ENCODE data around the gene IL1RAPL1.

The IL1RAPL1 gene

DNA sequence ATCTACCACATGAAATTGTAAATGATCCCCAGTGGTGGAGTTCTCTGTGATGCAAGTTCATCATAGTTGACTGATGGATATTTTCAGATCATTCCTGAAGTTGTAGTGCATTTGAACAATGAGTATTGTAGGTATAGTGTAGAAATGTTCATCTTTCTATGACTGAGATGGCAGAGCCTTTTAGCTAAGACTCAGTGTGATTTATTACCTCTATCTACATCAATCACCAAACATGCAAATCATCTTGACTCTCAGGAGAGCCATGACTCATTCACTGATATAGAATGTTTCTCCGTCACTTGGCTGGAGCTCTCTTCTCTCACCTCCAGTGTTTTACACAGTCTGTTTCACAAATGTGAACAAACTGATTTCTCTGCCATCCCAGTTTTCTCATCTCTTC lies 392.6 kb downstream of the IL1RAPL1 start:
- no peak for DNase-seq (ENCODE audit: low read depth in 3 of 3)

DNA sequence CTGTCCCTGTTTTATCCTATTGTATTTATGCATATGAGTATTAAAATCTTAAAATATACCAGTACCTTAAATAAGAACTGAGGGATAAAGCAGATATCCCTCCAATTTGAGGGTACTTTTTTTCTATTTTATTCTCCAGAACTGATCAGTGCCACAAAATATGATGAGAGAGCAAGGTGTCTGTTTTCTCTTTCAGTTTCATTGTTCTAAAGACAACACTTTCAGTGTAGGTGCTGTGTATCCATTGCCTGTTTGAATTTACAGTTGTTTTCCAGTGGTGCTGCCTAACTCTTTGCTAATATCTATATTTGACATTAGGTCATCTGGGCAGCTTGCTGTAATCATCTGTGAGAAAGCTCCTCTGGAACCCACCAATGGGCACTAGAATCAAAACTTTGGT lies 394.7 kb downstream of the IL1RAPL1 start:
- DNase-seq (ENCODE audit: low read depth in 3 of 3), result no peak

DNA sequence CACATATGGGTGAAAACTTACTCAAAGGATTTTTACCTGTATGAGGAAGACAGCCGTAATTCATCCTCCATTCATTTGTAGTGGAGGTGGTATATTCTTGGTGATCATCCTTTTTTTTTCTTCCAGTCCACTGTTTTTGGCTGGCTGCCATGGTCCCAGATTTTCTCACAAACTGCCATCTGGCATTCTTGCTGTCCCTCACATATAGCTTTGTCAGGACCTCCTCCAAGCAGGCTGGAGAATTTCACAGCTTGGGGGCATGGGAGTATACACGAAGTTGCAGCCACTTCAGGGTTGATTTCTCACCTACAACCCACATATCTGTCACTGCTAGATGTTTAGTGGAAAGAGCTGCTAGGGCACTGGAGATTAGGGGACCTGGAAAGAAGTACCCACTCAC lies 401.0 kb downstream of the IL1RAPL1 start:
- DNase-seq (ENCODE audit: low read depth in 3 of 3), result no peak

DNA sequence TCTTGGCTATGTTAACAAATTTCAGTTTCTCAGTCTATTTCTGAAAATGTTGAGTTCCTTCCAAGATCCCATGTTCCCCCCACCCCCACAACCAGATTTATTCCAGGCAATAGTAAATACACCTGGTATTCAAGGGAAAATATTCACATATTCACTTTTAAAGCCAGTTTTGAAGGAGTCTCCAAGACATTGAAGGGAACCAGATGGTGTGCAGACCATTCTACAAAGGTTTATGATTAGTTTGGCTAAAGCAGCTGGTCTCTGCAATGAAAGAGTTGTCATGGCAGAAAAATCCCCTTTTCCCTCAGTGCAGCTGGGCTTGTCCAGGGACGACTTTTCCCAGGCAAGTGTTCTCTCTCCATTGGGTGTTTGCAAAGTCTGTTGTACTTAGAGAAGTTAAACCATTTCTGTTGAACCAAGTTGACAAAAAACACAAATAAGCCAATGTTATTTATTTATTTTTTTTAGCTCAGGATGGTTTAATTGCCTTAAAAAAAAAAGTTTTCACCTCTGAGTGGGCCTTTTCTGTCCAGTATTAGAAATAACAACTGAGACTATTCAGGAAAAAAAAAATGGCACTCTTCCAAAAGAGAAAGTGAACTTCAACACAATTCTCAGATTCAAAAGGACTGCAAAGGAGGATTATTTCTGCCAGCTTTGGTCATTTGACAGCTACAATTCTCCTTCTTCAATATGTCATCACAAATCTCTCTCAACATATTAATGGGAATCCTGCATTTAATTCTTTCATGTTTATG lies 410.6 kb downstream of the IL1RAPL1 start:
- no peak for DNase-seq (ENCODE audit: low read depth in 3 of 3)

DNA sequence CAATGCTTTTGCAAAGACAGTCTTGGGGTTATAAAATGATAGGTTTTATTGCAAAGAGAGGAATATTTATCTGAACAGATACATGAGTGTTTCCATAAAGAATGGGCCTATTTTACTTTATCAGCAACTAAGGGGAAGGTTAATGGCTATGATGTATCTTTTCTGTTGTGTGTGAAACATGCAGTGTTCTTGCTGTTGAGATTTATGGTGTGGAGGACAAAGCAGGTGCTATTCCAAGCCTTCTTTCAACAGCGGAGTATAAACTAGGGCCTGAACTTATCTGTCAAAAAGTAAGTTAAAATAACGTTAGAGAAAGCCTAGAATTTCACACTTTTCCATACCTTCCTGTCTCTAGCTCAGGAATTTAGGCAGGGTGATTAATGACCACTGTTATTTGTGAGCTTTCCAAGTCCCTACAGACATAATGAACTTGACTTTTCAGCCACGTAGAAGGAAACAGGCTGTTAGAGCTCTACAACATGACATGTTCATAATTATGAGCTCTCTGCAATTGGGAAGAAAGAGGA lies 411.4 kb downstream of the IL1RAPL1 start:
- DNase-seq (ENCODE audit: low read depth in 3 of 3), result no peak

DNA sequence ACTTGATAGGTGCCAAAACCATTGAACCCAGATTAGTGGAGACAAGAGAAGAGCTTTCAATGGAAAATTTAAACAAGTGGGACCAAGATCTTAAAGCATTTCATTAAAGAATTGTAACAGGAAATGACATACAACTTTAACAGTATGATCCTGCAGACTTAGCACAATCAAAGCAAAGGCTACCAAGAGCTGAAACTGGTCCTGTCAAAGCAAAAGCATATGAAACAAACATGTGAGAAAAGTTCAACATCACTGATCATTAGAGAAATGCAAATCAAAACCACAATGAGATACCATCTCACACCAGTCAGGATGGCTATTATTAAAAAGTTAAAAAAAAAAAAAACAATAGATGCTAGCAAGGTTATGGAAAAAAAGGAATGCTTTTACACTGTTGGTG lies 425.6 kb downstream of the IL1RAPL1 start:
- no peak for DNase-seq (ENCODE audit: low read depth in 3 of 3)

DNA sequence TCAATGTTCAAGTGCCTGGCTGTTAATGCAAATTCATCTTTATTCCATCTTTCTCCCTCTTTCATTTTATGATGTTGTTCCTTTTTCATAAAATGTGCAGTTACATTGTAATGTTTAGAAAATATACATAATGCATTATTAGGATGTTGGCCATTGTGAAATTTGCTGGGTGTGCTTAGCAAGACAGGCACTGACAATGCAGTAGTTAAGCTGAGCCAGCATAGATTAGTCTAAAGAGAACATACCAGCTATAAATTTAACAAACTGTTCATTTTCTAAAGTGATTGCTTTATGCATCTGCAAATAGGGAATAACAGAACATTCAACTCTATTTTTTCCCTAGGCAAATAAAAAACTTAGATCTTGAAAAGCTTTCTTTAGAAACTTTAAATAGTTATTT lies 436.0 kb downstream of the IL1RAPL1 start:
- DNase-seq (ENCODE audit: low read depth in 3 of 3), result no peak

DNA sequence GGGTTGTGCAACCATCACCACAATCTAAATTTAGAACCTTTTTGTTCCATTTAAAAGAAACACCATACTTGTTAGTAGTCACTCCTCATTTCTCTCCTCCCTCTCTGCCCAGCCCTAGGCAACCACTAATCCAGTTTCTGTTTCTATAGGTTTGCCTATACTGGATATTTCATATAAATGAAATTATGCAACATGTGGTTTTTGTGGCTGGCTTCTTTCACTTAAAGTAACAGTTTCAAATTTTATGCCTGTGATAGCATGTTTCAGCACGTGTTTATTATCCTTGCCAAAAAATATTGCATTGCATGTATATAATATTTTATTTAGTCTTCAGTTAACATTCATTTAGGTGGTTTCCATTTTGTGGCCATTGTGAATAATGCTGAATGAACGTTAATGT lies 437.6 kb downstream of the IL1RAPL1 start:
- DNase-seq (ENCODE audit: low read depth in 3 of 3), result no peak

DNA sequence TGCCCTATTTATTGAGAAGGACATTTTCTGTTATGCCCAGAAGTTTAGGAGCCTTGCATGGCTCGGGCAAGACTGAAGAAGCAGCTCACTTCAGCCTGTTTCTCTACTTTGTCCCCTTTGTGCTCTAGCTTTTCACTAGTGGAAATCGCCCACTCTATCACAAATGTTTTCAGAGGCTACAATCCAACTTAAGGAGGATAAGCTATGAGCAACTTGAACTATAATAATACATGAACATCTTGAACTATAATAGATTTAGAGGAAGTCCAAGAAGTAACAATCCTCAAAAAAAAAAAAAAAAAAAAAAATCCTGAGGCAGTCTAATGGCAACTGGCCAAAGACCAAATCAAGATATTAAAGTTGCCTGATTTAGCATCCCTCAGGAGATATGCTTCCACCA lies 452.3 kb downstream of the IL1RAPL1 start:
- no peak for DNase-seq (ENCODE audit: low read depth in 3 of 3)

DNA sequence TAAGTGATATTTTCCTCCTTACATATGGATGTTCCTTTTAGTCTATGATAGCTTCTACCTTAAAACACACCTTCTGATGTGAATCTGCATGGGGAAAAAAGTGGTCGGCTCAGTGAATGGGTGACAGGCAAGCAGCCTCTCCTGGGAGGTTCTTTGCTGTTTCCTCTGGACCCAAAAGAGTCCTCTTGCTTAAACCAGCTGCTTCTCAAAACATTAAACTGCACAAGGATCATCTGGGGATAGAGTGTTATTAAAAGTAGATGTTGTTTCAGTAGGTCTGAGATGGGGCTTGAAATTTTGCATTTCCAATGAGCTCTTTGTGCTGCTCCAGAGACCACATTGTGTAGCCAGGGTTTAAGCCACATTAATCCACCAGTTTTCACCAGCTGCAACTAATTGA lies 452.9 kb downstream of the IL1RAPL1 start:
- no peak for DNase-seq (ENCODE audit: low read depth in 3 of 3)

DNA sequence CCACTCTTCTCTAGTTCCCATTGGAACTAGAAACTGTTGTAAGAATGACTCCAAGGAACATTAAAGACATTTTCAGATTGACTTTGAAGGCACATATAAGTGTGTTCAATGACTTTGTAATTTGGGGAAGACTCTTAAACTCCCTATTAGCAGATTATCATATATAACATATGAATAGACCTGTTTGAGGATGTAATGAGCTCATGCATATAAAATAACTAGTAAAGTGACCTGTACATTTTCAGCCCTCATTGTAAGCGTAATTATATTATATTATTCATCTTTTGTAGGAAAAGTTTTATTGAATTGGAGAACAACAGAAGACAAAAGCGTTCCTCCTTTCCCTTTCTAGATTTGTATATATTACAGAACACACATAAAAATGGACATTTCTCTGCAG lies 455.1 kb downstream of the IL1RAPL1 start:
- no peak for DNase-seq (ENCODE audit: low read depth in 3 of 3)

DNA sequence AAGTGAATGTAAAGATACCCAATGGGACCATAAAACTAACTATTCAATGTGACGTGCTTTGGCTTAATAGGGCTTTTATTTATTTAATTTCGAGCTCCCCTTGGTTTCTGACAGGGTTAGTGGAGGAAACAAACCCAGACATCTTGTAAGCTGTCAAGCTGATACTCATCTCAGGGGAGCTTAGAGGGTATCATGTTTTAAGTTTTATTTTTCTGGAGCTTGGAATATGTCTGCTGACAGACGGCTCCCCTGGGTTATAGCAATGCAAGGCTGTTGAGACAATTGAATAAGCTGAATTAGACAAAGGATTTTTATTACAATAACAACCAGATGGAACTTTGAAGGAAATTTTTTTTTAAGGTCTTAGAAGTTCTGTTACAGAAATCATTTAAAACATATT lies 456.5 kb downstream of the IL1RAPL1 start:
- no peak for DNase-seq (ENCODE audit: low read depth in 3 of 3)

DNA sequence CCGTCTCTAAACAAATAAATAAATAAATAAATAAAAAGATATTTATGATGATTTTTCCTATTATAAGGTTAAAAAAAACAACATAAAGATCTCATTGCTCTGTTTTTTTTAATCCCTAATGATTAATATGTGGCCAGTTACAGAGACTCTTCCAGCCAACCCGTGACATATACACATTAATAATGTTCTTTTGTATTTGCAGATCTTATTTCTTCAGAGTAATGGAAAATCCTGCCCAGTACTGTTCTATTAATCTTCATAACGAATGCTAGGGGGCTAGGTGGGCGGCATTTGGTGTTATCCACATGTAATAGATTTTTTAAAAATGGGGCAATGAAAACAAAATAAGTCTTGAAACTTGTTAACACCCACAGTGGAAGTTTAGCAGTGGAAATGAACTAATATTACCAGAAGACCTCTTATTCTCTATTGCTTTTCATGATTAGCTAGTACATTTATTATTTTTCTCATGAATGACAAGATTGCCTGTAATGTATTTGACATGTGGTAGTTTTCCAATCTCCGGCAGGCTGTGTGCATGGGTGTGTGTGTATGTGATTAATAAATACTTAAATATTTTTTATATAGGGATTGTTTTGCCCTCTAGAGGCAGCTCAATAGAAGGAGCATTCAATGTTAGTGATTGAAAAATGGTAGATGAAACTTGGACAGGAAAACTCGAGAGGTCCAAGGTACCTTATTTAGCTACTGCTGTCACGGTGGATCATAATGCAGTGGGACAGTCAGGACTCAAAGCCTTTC lies 457.4 kb downstream of the IL1RAPL1 start:
- DNase-seq (ENCODE audit: low read depth in 3 of 3), result no peak

DNA sequence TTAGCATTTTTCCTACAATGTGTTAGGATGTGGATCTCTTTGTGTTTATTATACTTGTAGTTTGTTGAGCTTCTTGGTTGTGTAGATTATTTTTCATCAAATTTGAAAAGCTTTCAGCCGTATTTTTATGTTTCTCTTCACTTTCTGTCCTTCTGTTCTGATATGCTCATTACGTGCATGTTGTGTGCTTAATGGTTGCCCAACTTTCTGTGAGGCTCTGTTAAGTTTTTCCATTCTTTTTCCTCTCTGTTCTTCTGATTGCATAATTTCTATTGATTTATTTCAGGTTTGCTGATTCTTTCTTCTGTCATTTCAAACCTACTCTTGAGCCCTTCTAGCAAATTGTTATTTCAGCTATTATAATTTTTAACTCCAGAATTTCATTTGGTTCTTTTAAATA lies 478.2 kb downstream of the IL1RAPL1 start:
- DNase-seq (ENCODE audit: low read depth in 3 of 3), result no peak

DNA sequence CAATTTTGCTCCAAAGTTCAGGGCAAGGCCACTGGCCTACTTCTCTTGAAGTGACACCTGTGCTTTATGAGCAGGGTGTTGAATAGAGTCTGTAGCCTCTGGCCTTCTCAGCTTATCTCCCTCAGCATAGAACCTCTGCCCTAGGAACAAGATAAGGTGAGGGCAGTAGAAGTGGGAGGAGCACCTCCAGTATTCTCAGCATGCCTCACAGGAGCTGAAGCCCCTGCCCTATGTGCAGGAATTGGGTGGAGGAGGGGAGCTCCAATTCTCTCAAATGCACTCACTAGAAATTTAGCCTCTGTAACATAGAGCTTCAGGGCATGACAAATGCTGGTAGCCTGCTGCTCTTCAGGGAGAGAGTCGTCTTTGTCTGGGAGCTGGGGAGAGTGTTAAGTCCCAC lies 479.3 kb downstream of the IL1RAPL1 start:
- DNase-seq (ENCODE audit: low read depth in 3 of 3), result no peak

DNA sequence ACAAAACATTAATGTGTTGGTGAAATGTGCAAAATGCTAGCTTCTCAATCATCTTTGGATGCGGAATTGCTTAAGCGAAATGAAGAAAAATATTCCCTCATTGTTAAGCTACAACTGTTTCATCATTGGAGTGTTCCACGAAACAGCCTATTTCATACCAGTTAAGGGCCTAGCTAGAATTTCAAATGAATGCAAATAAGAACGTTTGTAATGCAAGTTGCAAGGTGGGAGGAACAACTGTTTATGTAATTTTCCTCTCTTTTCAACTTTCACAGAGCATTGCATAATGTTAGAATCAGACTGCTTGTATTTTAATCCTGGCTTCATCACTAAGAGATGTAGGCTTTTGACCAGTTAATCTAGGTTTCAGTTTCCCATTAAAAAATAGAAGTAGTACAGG lies 480.1 kb downstream of the IL1RAPL1 start:
- DNase-seq (ENCODE audit: low read depth in 3 of 3), result no peak

DNA sequence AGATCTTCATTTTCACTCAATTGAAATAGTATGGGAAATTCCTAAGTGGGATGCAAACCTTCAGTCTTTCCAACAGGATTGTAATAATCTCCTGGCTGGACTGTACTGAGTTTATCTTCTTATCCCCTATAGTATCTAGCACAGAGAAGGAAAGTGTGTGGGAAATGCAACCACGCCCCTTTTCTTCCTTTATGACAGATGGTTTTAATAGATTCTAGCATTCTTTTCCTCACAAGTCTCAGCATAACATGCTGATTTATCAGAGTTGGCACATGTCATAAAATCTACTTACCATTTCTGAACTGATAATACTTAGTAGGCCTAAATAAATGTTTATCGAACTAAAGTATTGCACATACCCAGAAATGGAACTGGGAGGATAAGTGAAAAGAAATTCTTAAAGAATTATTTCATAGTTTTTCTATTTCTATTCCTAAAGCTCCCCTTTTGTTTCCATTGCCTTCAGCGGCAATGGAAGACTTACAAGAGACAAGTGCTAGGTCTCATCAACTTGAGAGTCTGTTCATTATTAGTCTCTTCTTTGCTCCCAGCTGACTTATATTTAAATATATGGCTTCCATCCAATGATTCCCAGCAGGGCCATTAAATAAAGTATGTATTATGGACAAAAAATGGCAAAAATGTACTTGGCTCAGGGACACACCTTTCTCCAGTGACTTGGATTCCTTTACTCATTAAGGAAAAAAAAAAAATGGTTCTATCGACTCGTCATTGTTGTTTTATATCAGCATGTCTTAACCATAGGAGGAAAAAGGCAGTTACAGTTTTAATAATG lies 484.5 kb downstream of the IL1RAPL1 start:
- no peak for DNase-seq (ENCODE audit: low read depth in 3 of 3)

DNA sequence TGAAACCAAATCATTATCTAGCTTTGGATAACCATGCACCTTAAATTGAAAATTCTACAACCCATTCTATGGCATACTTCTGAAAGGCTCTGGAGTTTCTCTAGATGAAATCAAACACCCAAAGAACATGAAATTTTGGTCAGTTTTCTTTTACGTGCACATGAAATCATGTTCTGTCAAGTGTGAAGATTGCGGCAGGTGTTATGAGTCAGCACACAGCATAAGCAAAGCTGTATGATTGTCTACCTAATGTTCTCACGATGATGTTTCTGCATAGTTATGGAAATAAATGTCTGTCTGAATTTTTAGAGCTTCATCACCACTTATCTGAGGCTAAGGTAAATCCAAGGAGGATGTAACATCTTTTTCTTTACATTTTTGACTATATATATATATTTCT lies 495.3 kb downstream of the IL1RAPL1 start:
- no peak for DNase-seq (ENCODE audit: low read depth in 3 of 3)

DNA sequence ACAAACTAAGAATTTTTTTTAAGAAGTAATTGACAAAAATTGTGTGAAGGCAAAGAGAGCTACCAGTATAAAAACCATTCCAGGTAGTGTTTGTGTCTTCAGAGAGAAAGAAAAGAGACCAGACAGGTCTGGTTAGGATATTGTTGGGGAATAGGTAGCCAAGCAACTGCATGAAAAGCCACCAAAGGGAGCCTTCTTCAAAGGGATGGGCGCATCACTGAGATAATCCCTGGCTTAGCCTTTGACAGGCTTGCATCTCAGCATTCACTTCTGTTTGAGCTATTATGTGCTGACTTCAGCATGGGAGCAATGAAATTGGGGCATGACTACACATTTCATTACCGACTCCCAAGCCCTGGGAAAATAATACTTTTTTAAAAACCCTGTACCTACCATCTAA lies 496.6 kb downstream of the IL1RAPL1 start:
- no peak for DNase-seq (ENCODE audit: low read depth in 3 of 3)

DNA sequence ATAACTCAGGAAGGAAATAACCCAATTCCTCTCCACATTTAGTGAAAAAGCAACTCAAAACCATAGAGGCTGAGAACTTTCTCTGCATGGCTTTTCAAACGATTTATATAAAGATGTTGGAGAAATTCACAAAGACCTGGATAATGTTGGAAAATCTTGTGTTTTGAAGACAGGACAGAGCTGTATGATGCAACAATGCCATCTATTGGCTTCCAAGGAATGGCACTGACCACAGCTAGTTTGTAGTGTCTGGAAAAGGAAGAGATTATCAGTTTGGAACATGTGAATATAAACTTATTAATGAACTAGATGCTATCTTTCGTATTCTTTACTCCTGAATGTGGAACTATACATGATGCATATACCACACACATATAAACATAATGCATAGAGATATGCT lies 503.6 kb downstream of the IL1RAPL1 start:
- no peak for DNase-seq (ENCODE audit: low read depth in 3 of 3)

DNA sequence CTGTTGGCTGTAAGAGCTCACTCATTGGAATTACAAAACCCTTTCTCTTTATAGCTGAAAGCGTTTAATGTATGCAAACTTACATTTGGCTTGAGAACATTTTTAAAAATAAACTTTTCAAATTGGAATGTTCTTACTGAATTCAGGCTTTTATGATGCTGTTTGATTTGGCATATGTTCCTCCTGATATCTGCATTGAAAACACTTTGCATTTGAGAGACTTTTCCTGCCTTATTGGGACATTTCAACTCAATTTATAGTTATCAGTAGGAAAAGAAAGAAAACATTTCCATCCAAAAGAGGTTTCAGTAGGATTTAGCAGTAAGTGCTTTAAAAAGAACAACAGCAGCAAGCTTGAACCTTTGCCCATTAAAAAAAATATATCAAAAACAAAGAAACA lies 520.0 kb downstream of the IL1RAPL1 start:
- DNase-seq (ENCODE audit: low read depth in 3 of 3), result no peak

DNA sequence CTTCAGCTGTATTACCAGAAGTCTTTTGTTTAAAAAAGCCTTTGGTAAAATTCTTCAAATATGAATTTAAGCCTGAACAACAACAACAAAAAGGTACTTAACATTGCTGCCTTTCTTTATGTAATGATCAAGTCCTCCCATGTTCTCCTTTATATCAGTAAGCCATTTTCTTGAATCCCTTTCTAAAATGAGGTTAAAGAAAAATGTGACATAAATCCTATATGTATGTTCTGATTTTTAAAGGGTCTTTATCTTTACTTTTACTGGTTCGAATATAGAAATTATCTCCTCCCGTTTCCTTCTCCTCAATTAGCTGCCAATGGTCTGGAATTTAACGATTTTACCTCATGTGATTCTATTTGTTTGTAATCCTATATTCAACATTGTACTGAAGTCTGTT lies 522.8 kb downstream of the IL1RAPL1 start:
- no peak for DNase-seq (ENCODE audit: low read depth in 3 of 3)
